ENCODE measurements around the gene CPNE5.
"Not testable (repeated sequence)": the region's sequence is repeated elsewhere in the genome, so short reads cannot be mapped to it uniquely, and the experiment has no call there.

The CPNE5 gene

GRCh38 chr6:36724514-36725390 is 114.5 kb downstream of the CPNE5 start:
- no peak overlapping the region for H3K27ac ChIP-seq
- H3K36me3 ChIP-seq: peaks cover 68% of the 10 kb centered on the region
- no peak for TF ChIP-seq CTCF (IDR thresholded peaks at IDR 0.05)
- H3K27me3 ChIP-seq: no peaks in the 10 kb centered on the region
- H3K4me3 ChIP-seq (ENCODE audit: low read depth in 1 of 2, low read length in 1 of 2): no peak overlapping the region
- no peaks in the 10 kb centered on the region for H3K9me3 ChIP-seq
- H3K4me1 ChIP-seq (ENCODE audit: control insufficient read depth in 1 of 2, insufficient read depth in 1 of 2, low read depth in 1 of 2, low read length in 1 of 2): peaks cover 12 to 16% of the 10 kb centered on the region in 2 experiments

- not testable (repeated sequence) for H3K27ac ChIP-seq; H3K4me3 ChIP-seq (ENCODE audit: low read depth in 1 of 2, low read length in 1 of 2); H3K27me3 ChIP-seq; H3K9me3 ChIP-seq
- Histone ChIP-seq H3K4me1 (ENCODE audit: control insufficient read depth in 1 of 2, insufficient read depth in 1 of 2, low read depth in 1 of 2, low read length in 1 of 2) (peaks cover 12 to 16% of the 10 kb centered on the region in 2 experiments), H3K36me3 (peaks cover 72% of the 10 kb centered on the region)
Observed at GRCh38 chr6:36723992-36724391, 115.3 kb downstream of the CPNE5 start.

GRCh38 chr6:36722879-36723278 is 116.4 kb downstream of the CPNE5 start:
- Histone ChIP-seq H3K9me3 (no peaks in the 10 kb centered on the region), H3K27me3 (no peaks in the 10 kb centered on the region), H3K4me3 (ENCODE audit: low read depth in 1 of 2, low read length in 1 of 2) (no peak overlapping the region), H3K36me3 (peaks cover 75% of the 10 kb centered on the region), H3K4me1 (ENCODE audit: control insufficient read depth in 1 of 2, insufficient read depth in 1 of 2, low read depth in 1 of 2, low read length in 1 of 2) (peaks cover 10% of the 10 kb centered on the region in 2 experiments), H3K27ac (no peak overlapping the region)
- no peak for TF ChIP-seq CTCF (IDR thresholded peaks at IDR 0.05)

GRCh38 chr6:36722365-36722764 is 116.9 kb downstream of the CPNE5 start:
- no peaks in the 10 kb centered on the region for H3K27me3 ChIP-seq
- H3K4me1 ChIP-seq (ENCODE audit: control insufficient read depth in 1 of 2, insufficient read depth in 1 of 2, low read depth in 1 of 2, low read length in 1 of 2): peaks cover 4 to 5% of the 10 kb centered on the region in 2 experiments
- no peaks in the 10 kb centered on the region for H3K9me3 ChIP-seq
- no peak for TF ChIP-seq CTCF (IDR thresholded peaks at IDR 0.05)
- peaks cover 81% of the 10 kb centered on the region for H3K36me3 ChIP-seq
- no peak overlapping the region for H3K4me3 ChIP-seq (ENCODE audit: low read depth in 1 of 2, low read length in 1 of 2)
- no peak overlapping the region for H3K27ac ChIP-seq

- TF ChIP-seq CTCF (IDR thresholded peaks at IDR 0.05): no peak
Observed at GRCh38 chr6:36721369-36722140, 117.7 kb downstream of the CPNE5 start.

More at GRCh38 chr6:36721369-36722140, 117.7 kb downstream of the CPNE5 start:
- Histone ChIP-seq H3K36me3 (peaks cover 89% of the 10 kb centered on the region), H3K9me3 (no peaks in the 10 kb centered on the region), H3K27me3 (no peaks in the 10 kb centered on the region), H3K4me1 (ENCODE audit: control insufficient read depth in 1 of 2, insufficient read depth in 1 of 2, low read depth in 1 of 2, low read length in 1 of 2) (no peaks in the 10 kb centered on the region), H3K27ac (peak overlapping the region; percentile 25), H3K4me3 (ENCODE audit: low read depth in 1 of 2, low read length in 1 of 2) (no peak overlapping the region)

Measured in neutrophil (primary cell).